Medulla oblongata (tissue), 1 donor: ENCODE results near the gene FCRL5.
"Not testable (repeated sequence)": the region's sequence is repeated elsewhere in the genome, so short reads cannot be mapped to it uniquely, and the experiment has no call there.

Experiments
- DNase-seq: peaks from one replicate; pipeline ENCODE4 v3.0.0-alpha.2; 2015; ENCODE audit errors: extremely low spot score

The FCRL5 gene

GRCh38 chr1:157551694-157552693 is at the start of gene FCRL5:
TSS of gene FCRL5 (minus strand) at chr1:157552515. CDS start at chr1:157552362, 153 bp downstream.
- DNase-seq = no peak

DNA sequence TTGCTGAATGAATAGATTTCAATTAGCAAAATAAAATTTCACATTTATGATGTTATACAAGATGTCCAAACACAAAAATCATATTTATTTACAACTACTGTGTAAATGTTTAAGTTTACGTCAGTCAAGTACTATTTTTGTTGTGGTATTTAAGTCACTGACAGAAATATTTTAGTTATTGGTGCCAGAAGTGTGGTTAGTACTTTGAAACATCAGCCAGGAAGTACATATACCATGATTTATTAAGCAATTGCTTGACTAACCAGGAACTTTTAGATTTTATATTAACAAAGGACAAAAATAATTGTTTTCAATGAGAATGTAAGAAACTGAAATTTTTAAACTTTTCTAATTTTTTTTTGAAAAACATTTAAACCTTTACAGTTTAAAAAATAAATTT is 47.9 kb upstream of the FCRL5 start:
- no peak for DNase-seq

GRCh38 chr1:157597959-157598667 is 45.8 kb upstream of the FCRL5 start, which contains the start of gene FCRL4:
TSS of gene FCRL4 (minus strand) at chr1:157598085. CDS start at chr1:157597944, 141 bp downstream.
- no peak for DNase-seq

- DNase-seq = no peak
Measured at GRCh38 chr1:157596384-157596783, 44.1 kb upstream of the FCRL5 start.

GRCh38 chr1:157595356-157595755 is 43.0 kb upstream of the FCRL5 start:
- DNase-seq = peak; percentile 2

- no peak for DNase-seq
Measured at GRCh38 chr1:157585984-157586383, 33.7 kb upstream of the FCRL5 start.

GRCh38 chr1:157584503-157584902 is 32.2 kb upstream of the FCRL5 start:
- no peak for DNase-seq

- DNase-seq = no peak
Measured at GRCh38 chr1:157580828-157581210, 28.5 kb upstream of the FCRL5 start.

DNA sequence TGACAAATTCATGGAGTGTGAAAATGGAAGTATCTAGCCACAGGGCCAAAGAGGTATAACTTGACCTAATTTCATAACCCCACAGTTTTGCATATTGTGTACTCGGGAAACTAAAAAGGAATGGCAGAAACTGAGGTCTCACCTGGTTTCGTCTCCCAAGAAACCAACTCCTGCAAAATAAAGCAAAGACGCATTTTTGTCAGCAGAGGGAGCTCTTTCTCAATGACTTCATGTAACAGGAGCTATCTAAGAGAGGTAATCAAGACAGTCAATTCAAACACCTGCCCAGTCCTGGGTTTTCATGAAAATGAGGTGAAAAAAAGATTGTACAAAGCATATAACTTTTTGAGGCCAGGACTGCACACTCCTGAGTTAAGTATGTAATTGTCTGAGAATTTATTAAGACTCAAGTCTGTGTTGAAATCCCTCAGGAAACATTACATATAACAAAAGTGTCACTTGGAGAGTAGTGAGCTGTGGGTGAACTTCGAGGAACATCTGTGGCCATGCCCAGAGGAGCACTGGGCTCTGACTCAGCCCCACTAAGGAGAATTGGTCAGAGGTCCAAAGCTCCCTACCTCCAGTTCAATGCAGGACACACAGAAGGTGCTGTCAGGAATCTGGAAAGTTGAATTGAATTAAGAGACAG is 28.0 kb upstream of the FCRL5 start:
- DNase-seq = peak; percentile 72

- no peak for DNase-seq
Measured at GRCh38 chr1:157577420-157577819, 25.1 kb upstream of the FCRL5 start.

- DNase-seq = no peak
Measured at GRCh38 chr1:157575744-157576143, 23.4 kb upstream of the FCRL5 start.

DNA sequence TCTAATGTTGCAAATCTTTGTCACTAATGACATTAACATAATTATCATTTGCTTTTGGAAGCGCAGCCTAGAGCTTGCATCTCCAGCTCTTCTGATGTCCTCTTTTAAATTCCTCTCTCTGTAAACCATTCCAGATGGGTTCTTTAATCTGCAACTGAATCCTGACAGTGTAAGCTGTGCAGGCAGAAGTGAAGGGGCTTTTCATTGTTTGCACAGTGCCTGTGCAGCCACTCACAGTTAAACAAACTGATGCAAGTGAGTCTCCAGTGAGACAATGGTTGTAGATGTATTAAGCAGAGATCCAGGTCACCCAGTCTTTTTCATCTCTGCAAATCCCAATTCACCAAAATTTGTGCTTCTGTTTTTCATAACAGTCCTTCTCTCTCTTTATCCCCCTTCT is 22.5 kb upstream of the FCRL5 start:
- no peak for DNase-seq

- no peak for DNase-seq
Measured at GRCh38 chr1:157566484-157567300, 14.4 kb upstream of the FCRL5 start.

GRCh38 chr1:157562515-157562914 is 10.2 kb upstream of the FCRL5 start:
- no peak for DNase-seq

GRCh38 chr1:157558119-157558518 is 5.8 kb upstream of the FCRL5 start:
- no peak for DNase-seq

GRCh38 chr1:157548081-157548480 is 4.2 kb downstream of the FCRL5 start:
- DNase-seq = not testable (repeated sequence)

DNA sequence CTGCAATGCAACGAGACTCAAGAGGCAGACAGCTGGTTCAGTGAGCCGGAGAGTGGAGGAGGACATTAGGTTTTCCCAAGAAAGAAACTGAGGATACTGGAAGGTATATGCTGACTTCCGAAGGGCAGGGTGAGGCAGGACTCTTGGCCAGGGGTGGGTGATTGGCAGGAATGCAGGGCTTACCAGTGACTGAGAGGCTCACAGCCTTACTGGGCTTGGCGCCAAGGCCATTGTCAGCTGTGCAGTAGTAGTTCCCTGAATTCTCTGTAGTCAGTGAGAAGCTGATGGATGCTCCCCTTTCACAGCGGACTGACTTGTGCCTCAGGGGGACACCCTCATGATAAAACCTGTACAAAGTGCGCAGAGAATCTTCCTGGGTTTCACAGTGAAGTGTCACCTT is 9.6 kb downstream of the FCRL5 start:
- DNase-seq = peak; percentile 58

GRCh38 chr1:157540852-157541251 is 11.5 kb downstream of the FCRL5 start:
- no peak for DNase-seq

- no peak for DNase-seq
Measured at GRCh38 chr1:157540160-157540748, 12.1 kb downstream of the FCRL5 start.

GRCh38 chr1:157539568-157539967 is 12.7 kb downstream of the FCRL5 start:
- DNase-seq = no peak

DNA sequence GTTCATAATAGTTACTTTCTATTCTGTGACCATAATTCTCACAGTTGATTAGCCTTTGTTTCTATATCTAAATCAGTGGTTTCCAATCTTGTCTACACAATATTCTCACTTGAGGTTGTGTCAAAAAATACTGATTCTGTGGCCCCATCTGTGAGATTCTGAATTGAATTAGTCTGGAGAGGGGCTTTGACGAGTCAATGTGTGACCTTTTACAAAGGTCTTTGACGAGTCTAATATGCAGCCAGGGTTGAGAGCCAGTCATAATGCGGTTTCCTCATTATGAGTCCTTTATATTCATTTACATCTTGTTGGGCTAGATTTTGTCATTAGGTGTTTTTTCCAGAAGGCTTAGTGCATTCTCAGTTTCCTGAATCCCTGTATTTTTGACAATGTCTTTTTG is 19.7 kb downstream of the FCRL5 start:
- no peak for DNase-seq
